ENCODE measurements around the gene HNRNPF. TPM values are rescaled to one million over a fixed set of nuclear protein-coding genes. Genes with fewer than 3 reads are reported as not detected.
A peak's percentile ranks its signal among the peaks of the same experiment; 100 is the strongest.

HNRNPF gene
- total RNA-seq, 6 experiments from 2014 or later, result 106 to 160 (median 121) TPM

- DNase-seq (peak in 1 of 3 donors; percentile 37), ATAC-seq (peak; percentile 54 to 69 (median 60))
- no peak overlapping the region for H3K4me3 ChIP-seq
- no peaks in the 10 kb centered on the region for H3K9me3 ChIP-seq
- intact Hi-C loops (cut with DNase I), result no loop called here
- WGBS (ENCODE audit: insufficient coverage, low coverage, low lambda C conversion rate, missing lambda C conversion rate), result 67% methylated on average over 5 of the region's 10 CpGs
- TF ChIP-seq CTCF (IDR thresholded peaks at IDR 0.05) (no peak), POLR2A (IDR thresholded peaks at IDR 0.05) (peak; percentile 21)
- peaks cover 16 to 41% (median 29%) of the 10 kb centered on the region in 4 donors for H3K36me3 ChIP-seq
- no peaks in the 10 kb centered on the region for H3K27me3 ChIP-seq
- H3K27ac ChIP-seq, result no peak overlapping the region
- H3K4me1 ChIP-seq, result no peaks in the 10 kb centered on the region
Measured at GRCh38 chr10:43384252-43385221, 24.4 kb downstream of the HNRNPF start.

- intact Hi-C loops (cut with DNase I), result no loop called here
- H3K4me3 ChIP-seq, result no peak overlapping the region
- no peak for TF ChIP-seq POLR2A (IDR thresholded peaks at IDR 0.05)
- TF ChIP-seq CTCF (IDR thresholded peaks at IDR 0.05), result no peak
- ATAC-seq, result peak in 2 of 4 donors; percentile 21 to 24
- peak in 1 of 3 donors; percentile 26 for DNase-seq
- H3K9me3 ChIP-seq, result no peaks in the 10 kb centered on the region
- H3K36me3 ChIP-seq, result peaks cover 9 to 30% (median 23%) of the 10 kb centered on the region in 4 donors
- no peaks in the 10 kb centered on the region for H3K4me1 ChIP-seq
- H3K27me3 ChIP-seq, result no peaks in the 10 kb centered on the region
- H3K27ac ChIP-seq, result no peak overlapping the region
- 58% methylated on average over 10 of the region's 14 CpGs for WGBS (ENCODE audit: insufficient coverage, low coverage, low lambda C conversion rate, missing lambda C conversion rate)
Measured at GRCh38 chr10:43383204-43383971, 25.6 kb downstream of the HNRNPF start.

GRCh38 chr10:43380610-43381222 lies 28.3 kb downstream of the HNRNPF start:
- TF ChIP-seq POLR2A (IDR thresholded peaks at IDR 0.05) (no peak), CTCF (IDR thresholded peaks at IDR 0.05) (peak in 1 of 4 donors; percentile 21)
- Histone ChIP-seq H3K27me3 (no peaks in the 10 kb centered on the region), H3K4me3 (no peak overlapping the region), H3K9me3 (no peaks in the 10 kb centered on the region), H3K27ac (no peak overlapping the region), H3K36me3 (peaks cover 0 to 4% (median 1%) of the 10 kb centered on the region in 4 donors), H3K4me1 (no peaks in the 10 kb centered on the region)
- intact Hi-C loops (cut with DNase I), result no loop called here
- DNase-seq (no peak), ATAC-seq (peak in 1 of 4 donors; percentile 25)
- WGBS (ENCODE audit: insufficient coverage, low coverage, low lambda C conversion rate, missing lambda C conversion rate), result 70% methylated on average over 5 of the region's 5 CpGs

- WGBS (ENCODE audit: insufficient coverage, low coverage, low lambda C conversion rate, missing lambda C conversion rate), result 86% methylated on average over 6 of the region's 13 CpGs
- no peaks in the 10 kb centered on the region for H3K36me3 ChIP-seq
- H3K4me3 ChIP-seq, result no peak overlapping the region
- peak in 1 of 3 donors; percentile 39 for DNase-seq
- H3K4me1 ChIP-seq, result no peaks in the 10 kb centered on the region
- H3K9me3 ChIP-seq, result no peaks in the 10 kb centered on the region
- no peak overlapping the region for H3K27ac ChIP-seq
- TF ChIP-seq CTCF (IDR thresholded peaks at IDR 0.05) (no peak), POLR2A (IDR thresholded peaks at IDR 0.05) (no peak)
- intact Hi-C loops (cut with DNase I), result no loop called here
- ATAC-seq, result peak in 1 of 4 donors; percentile 29
- H3K27me3 ChIP-seq, result no peaks in the 10 kb centered on the region
Measured at GRCh38 chr10:43377424-43377883, 31.5 kb downstream of the HNRNPF start.
